ENCODE results near the gene TUBA1C.
"Not testable (repeated sequence)": the region's sequence is repeated elsewhere in the genome, so short reads cannot be mapped to it uniquely, and the experiment has no call there.

The TUBA1C gene

GRCh38 chr12:49264873-49265792 lies at the start of gene TUBA1C:
TSS of gene TUBA1C (plus strand) at chr12:49265082. CDS start at chr12:49265182, 100 bp downstream.
- DNase-seq: peak; percentile 91

- DNase-seq: no peak
These were observed 45.4 kb upstream of the TUBA1C start for GRCh38 chr12:49219417-49220026.

GRCh38 chr12:49220972-49221371 lies 43.9 kb upstream of the TUBA1C start:
- no peak for DNase-seq

GRCh38 chr12:49223122-49223521 lies 41.8 kb upstream of the TUBA1C start:
- no peak for DNase-seq

GRCh38 chr12:49223590-49224369 lies 41.1 kb upstream of the TUBA1C start:
- no peak for DNase-seq

- DNase-seq: no peak
These were observed 39.2 kb upstream of the TUBA1C start for GRCh38 chr12:49225576-49226166.

- no peak for DNase-seq
These were observed 37.2 kb upstream of the TUBA1C start for GRCh38 chr12:49227713-49228112.

- no peak for DNase-seq
These were observed 36.2 kb upstream of the TUBA1C start for GRCh38 chr12:49228653-49229052.

GRCh38 chr12:49230176-49230804 lies 34.6 kb upstream of the TUBA1C start:
- no peak for DNase-seq

- DNase-seq: no peak
These were observed 34.1 kb upstream of the TUBA1C start for GRCh38 chr12:49230805-49231194.

GRCh38 chr12:49231878-49232655 lies 32.8 kb upstream of the TUBA1C start:
- no peak for DNase-seq

GRCh38 chr12:49232940-49233841 lies 31.7 kb upstream of the TUBA1C start:
- DNase-seq: no peak

- peak; percentile 35 for DNase-seq
These were observed 30.9 kb upstream of the TUBA1C start for GRCh38 chr12:49233842-49234526.

- no peak for DNase-seq
These were observed 28.5 kb upstream of the TUBA1C start for GRCh38 chr12:49236423-49236822.

GRCh38 chr12:49243631-49244030 lies 21.3 kb upstream of the TUBA1C start:
- no peak for DNase-seq

- DNase-seq: no peak
These were observed 20.7 kb upstream of the TUBA1C start for GRCh38 chr12:49244176-49244575.

- no peak for DNase-seq
These were observed 13.5 kb upstream of the TUBA1C start for GRCh38 chr12:49251357-49251756.

- DNase-seq: no peak
These were observed 11.8 kb upstream of the TUBA1C start for GRCh38 chr12:49253033-49253623.

- DNase-seq: not testable (repeated sequence)
These were observed 9.4 kb upstream of the TUBA1C start for GRCh38 chr12:49255456-49255855.

All from CD4-positive, alpha-beta T cell treated with Interleukin-12 subunit alpha and Interleukin-12 subunit beta, for 1 hour (primary cell).